DOHH2 (cell line): ENCODE results near the gene GTF3C2.
A peak's percentile ranks its signal among the peaks of the same experiment; 100 is the strongest.

Source experiments
- H3F3A ChIP-seq: fragments of 200-600 bp; sonication (generic), shearing (Covaris generic); 2 replicates; pipeline ENCODE4 v1.6.0; 2016; ENCODE audit warnings: antibody characterized with exemption, mild to moderate bottlenecking; ENCODE audit not compliant: control insufficient read depth, insufficient read depth
- H3K27ac ChIP-seq: fragments of 200-600 bp; sonication (generic); 2 replicates; pipeline ENCODE4 v1.5.1; 2014; ENCODE audit warnings: low read depth, mild to moderate bottlenecking, low read length, moderate library complexity
- H3K27me3 ChIP-seq: fragments of 200-600 bp; sonication (generic); 2 replicates; pipeline ENCODE4 v1.6.1; 2014; ENCODE audit warnings: mild to moderate bottlenecking, low read length, mixed read lengths; ENCODE audit not compliant: control insufficient read depth
- H3K36me3 ChIP-seq: fragments of 200-600 bp; sonication (generic); 2 replicates; pipeline ENCODE4 v1.6.1; 2014; ENCODE audit warnings: mild to moderate bottlenecking, low read length, moderate library complexity, mixed read lengths; ENCODE audit not compliant: control insufficient read depth
- H3K4me1 ChIP-seq: fragments of 200-600 bp; sonication (generic); 2 replicates; pipeline ENCODE4 v1.6.1; 2014; ENCODE audit warnings: mild to moderate bottlenecking, low read length, mixed read lengths; ENCODE audit not compliant: control insufficient read depth
- H3K4me2 ChIP-seq: fragments of 200-600 bp; sonication (generic); 2 replicates; pipeline ENCODE4 v1.6.0; 2014; ENCODE audit warnings: mild to moderate bottlenecking, low read length, moderate library complexity
- H3K4me3 ChIP-seq: fragments of 200-600 bp; sonication (generic); 2 replicates; pipeline ENCODE4 v1.5.1; 2014; ENCODE audit warnings: mild to moderate bottlenecking, low read length, mixed read lengths
- H3K79me2 ChIP-seq: fragments of 200-600 bp; sonication (generic); 2 replicates; pipeline ENCODE4 v1.6.1; 2014; ENCODE audit warnings: mild to moderate bottlenecking, low read length, mixed read lengths; ENCODE audit not compliant: control insufficient read depth
- H3K9me2 ChIP-seq: fragments of 200-600 bp; sonication (generic); replicated peaks from 2 replicates; pipeline ENCODE4 v1.6.1; 2014; ENCODE audit warnings: mild to moderate bottlenecking, low read length, mixed read lengths; ENCODE audit not compliant: control insufficient read depth
- H3K9me3 ChIP-seq: fragments of 200-600 bp; sonication (generic); 2 replicates; pipeline ENCODE4 v1.6.1; 2014; ENCODE audit warnings: antibody characterized with exemption, low read length, mixed read lengths; ENCODE audit not compliant: control insufficient read depth, insufficient read depth
- H4K20me1 ChIP-seq: fragments of 200-600 bp; sonication (generic); 2 replicates; pipeline ENCODE4 v1.6.0; 2014; ENCODE audit warnings: low read depth, mild to moderate bottlenecking, antibody characterized with exemption, low read length, moderate library complexity; ENCODE audit not compliant: control insufficient read depth, insufficient read depth
- CTCF ChIP-seq: fragments of 200-600 bp; sonication (generic); IDR thresholded peaks from one replicate; pipeline ENCODE4 v1.5.1; 2014; ENCODE audit warnings: antibody characterized with exemption, mild to moderate bottlenecking, low read depth, low read length; ENCODE audit not compliant: poor library complexity, severe bottlenecking
- EZH2phosphoT487 ChIP-seq: fragments of 200-600 bp; sonication (generic); IDR thresholded peaks from 2 replicates; pipeline ENCODE4 v1.6.1; 2017; ENCODE audit warnings: borderline replicate concordance, mild to moderate bottlenecking, antibody characterized with exemption, low read length, moderate library complexity, mixed read lengths

Gene GTF3C2

GRCh38 chr2:27356382-27357181 lies at the start of gene GTF3C2:
GTF3C2 (minus strand) TSS chr2:27356764; CDS start chr2:27343554, 13,210 bp downstream.
- H4K20me1 ChIP-seq: no peaks in the 10 kb centered on the region
- peaks cover 27% of the 10 kb centered on the region for H3K36me3 ChIP-seq
- H3K9me2 ChIP-seq: no peaks in the 10 kb centered on the region
- peak within 1 kb of the TSS; percentile 87 for H3K4me2 ChIP-seq
- peaks cover 34% of the 10 kb centered on the region for H3K4me1 ChIP-seq
- H3K27me3 ChIP-seq: no peaks in the 10 kb centered on the region
- TF ChIP-seq EZH2phosphoT487: no peak
- TF ChIP-seq CTCF: no peak
- H3F3A ChIP-seq: no peaks in the 10 kb centered on the region
- no peaks in the 10 kb centered on the region for H3K9me3 ChIP-seq
- peaks cover 80% of the 10 kb centered on the region for H3K79me2 ChIP-seq
- peak within 1 kb of the TSS; percentile 95 for H3K4me3 ChIP-seq
- H3K27ac ChIP-seq: peak within 1 kb of the TSS; percentile 88

- no peak overlapping the region for H3K4me2 ChIP-seq
- no peaks in the 10 kb centered on the region for H3K9me3 ChIP-seq
- no peaks in the 10 kb centered on the region for H3K4me1 ChIP-seq
- H4K20me1 ChIP-seq: peaks cover 16% of the 10 kb centered on the region; the same call in 1 of the 2 replicates
- H3K27ac ChIP-seq: no peak overlapping the region
- peaks cover 56% of the 10 kb centered on the region for H3K36me3 ChIP-seq
- TF ChIP-seq EZH2phosphoT487 (no peak), CTCF (no peak)
- no peaks in the 10 kb centered on the region for H3K27me3 ChIP-seq
- H3F3A ChIP-seq: no peaks in the 10 kb centered on the region
- no peak overlapping the region for H3K4me3 ChIP-seq
- no peaks in the 10 kb centered on the region for H3K9me2 ChIP-seq
- peaks cover 99% of the 10 kb centered on the region for H3K79me2 ChIP-seq
These were observed 44.0 kb upstream of the GTF3C2 start for GRCh38 chr2:27400348-27401135.

GRCh38 chr2:27398962-27399361 lies 42.4 kb upstream of the GTF3C2 start:
- Histone ChIP-seq H3K9me3 (no peaks in the 10 kb centered on the region), H3K4me3 (no peak overlapping the region), H4K20me1 (peaks cover 16% of the 10 kb centered on the region; the same call in 1 of the 2 replicates), H3F3A (no peaks in the 10 kb centered on the region), H3K36me3 (peaks cover 53% of the 10 kb centered on the region), H3K27ac (no peak overlapping the region), H3K4me1 (no peaks in the 10 kb centered on the region), H3K9me2 (no peaks in the 10 kb centered on the region), H3K27me3 (no peaks in the 10 kb centered on the region), H3K79me2 (peaks cover 99% of the 10 kb centered on the region), H3K4me2 (no peak overlapping the region)
- no peak for TF ChIP-seq EZH2phosphoT487
- no peak for TF ChIP-seq CTCF
